ENCODE results near the gene PTGIS. TPM values are rescaled to one million over a fixed set of nuclear protein-coding genes. Genes with fewer than 3 reads are reported as not detected.

The PTGIS gene
- total RNA-seq, 4 donors from 2014 or later = 1.6 to 34.1 (median 8.6) TPM

- no peak overlapping the region for H3K27ac ChIP-seq
- H3K36me3 ChIP-seq = no peaks in the 10 kb centered on the region
- H3K27me3 ChIP-seq = no peaks in the 10 kb centered on the region
- no peak for TF ChIP-seq POLR2A (IDR thresholded peaks at IDR 0.05)
- no peak for TF ChIP-seq CTCF (IDR thresholded peaks at IDR 0.05)
- intact Hi-C loops (cut with DNase I) = no loop called here
- H3K9me3 ChIP-seq = no peaks in the 10 kb centered on the region
- H3K4me1 ChIP-seq = no peaks in the 10 kb centered on the region
- H3K4me3 ChIP-seq = no peak overlapping the region
- 69 to 86% methylated on average over 6 of the region's 6 CpGs for WGBS, 2 donors
- DNase-seq = no peak
Observed at GRCh38 chr20:49526056-49526455, 41.9 kb downstream of the PTGIS start.

- no peak for DNase-seq
- intact Hi-C loops (cut with DNase I) = no loop called here
- Histone ChIP-seq H3K27ac (no peak overlapping the region), H3K9me3 (no peaks in the 10 kb centered on the region), H3K4me3 (no peak overlapping the region), H3K4me1 (no peaks in the 10 kb centered on the region), H3K36me3 (no peaks in the 10 kb centered on the region), H3K27me3 (no peaks in the 10 kb centered on the region)
- 60 to 74% methylated on average over 5 to 6 of the region's 8 CpGs for WGBS, 2 donors
- no peak for TF ChIP-seq CTCF (IDR thresholded peaks at IDR 0.05)
Observed at GRCh38 chr20:49523767-49524360, 44.1 kb downstream of the PTGIS start.

GRCh38 chr20:49521356-49521755 is 46.6 kb downstream of the PTGIS start:
- H3K4me3 ChIP-seq = no peak overlapping the region
- H3K9me3 ChIP-seq = no peaks in the 10 kb centered on the region
- WGBS, 2 donors = 66 to 67% methylated on average over 4 of the region's 4 CpGs
- DNase-seq = no peak
- peaks cover 0 to 7% (median 0%) of the 10 kb centered on the region in 3 donors for H3K4me1 ChIP-seq
- peaks cover 0 to 3% (median 0%) of the 10 kb centered on the region in 4 donors for H3K27me3 ChIP-seq
- H3K27ac ChIP-seq = no peak overlapping the region
- no peak for TF ChIP-seq CTCF (IDR thresholded peaks at IDR 0.05)
- TF ChIP-seq POLR2A (IDR thresholded peaks at IDR 0.05) = no peak
- H3K36me3 ChIP-seq = no peaks in the 10 kb centered on the region
- intact Hi-C loops (cut with DNase I) = no loop called here

GRCh38 chr20:49519777-49520359 is 48.1 kb downstream of the PTGIS start:
- Histone ChIP-seq H3K27ac (peak overlapping the region in 1 of 4 donors; percentile 1), H3K4me3 (no peak overlapping the region), H3K36me3 (no peaks in the 10 kb centered on the region), H3K27me3 (peaks cover 0 to 6% (median 0%) of the 10 kb centered on the region in 4 donors), H3K4me1 (peaks cover 0 to 7% (median 0%) of the 10 kb centered on the region in 3 donors), H3K9me3 (no peaks in the 10 kb centered on the region)
- WGBS, 2 donors = 79 to 80% methylated on average over 5 of the region's 5 CpGs
- intact Hi-C loops (cut with DNase I) = no loop called here
- no peak for DNase-seq
- TF ChIP-seq POLR2A (IDR thresholded peaks at IDR 0.05) = no peak
- TF ChIP-seq CTCF (IDR thresholded peaks at IDR 0.05) = no peak

- DNase-seq = no peak
- Histone ChIP-seq H3K9me3 (no peaks in the 10 kb centered on the region), H3K36me3 (no peaks in the 10 kb centered on the region), H3K4me1 (peaks cover 0 to 7% (median 0%) of the 10 kb centered on the region in 3 donors), H3K27me3 (peaks cover 0 to 12% (median 0%) of the 10 kb centered on the region in 4 donors), H3K27ac (no peak overlapping the region), H3K4me3 (no peak overlapping the region)
- intact Hi-C loops (cut with DNase I) = no loop called here
- no peak for TF ChIP-seq CTCF (IDR thresholded peaks at IDR 0.05)
- TF ChIP-seq POLR2A (IDR thresholded peaks at IDR 0.05) = no peak
- 29 to 46% methylated on average over 3 to 4 of the region's 4 CpGs for WGBS, 2 donors
Observed at GRCh38 chr20:49519212-49519712, 48.7 kb downstream of the PTGIS start.

Data from esophagus squamous epithelium (tissue), 5 donors.